ENCODE data around the gene AHCYL2. TPM values are rescaled to one million over a fixed set of nuclear protein-coding genes. Genes with fewer than 3 reads are reported as not detected.

The AHCYL2 gene
- total RNA-seq, 6 experiments from 2014 or later = 6.8 to 12.4 (median 8.8) TPM

Other genes starting within 250 kb of the AHCYL2 start
- 10 to 100 TPM; 38.5 to 52.5 (median 45.0) TPM for gene TNPO3, start 169.9 kb upstream of the AHCYL2 start, total RNA-seq (2021; fragmentation: NEBNext Ultra II Directional; extraction: Animal tissue kit (Norgen Biotek cat#: 25700))
- gene TSPAN33, start 80.3 kb upstream of the AHCYL2 start, total RNA-seq (2021; fragmentation: NEBNext Ultra II Directional; extraction: Animal tissue kit (Norgen Biotek cat#: 25700)) = under 1 TPM in 5 of 6 experiments, not detected in 1; 0.12 to 0.30 (median 0.19) TPM
- gene SMO, start 36.4 kb upstream of the AHCYL2 start, total RNA-seq (2021; fragmentation: NEBNext Ultra II Directional; extraction: Animal tissue kit (Norgen Biotek cat#: 25700)) = under 1 TPM; 0.09 to 0.57 (median 0.17) TPM
- gene STRIP2, start 209.4 kb downstream of the AHCYL2 start, total RNA-seq (2021; fragmentation: NEBNext Ultra II Directional; extraction: Animal tissue kit (Norgen Biotek cat#: 25700)) = 1 to 10 TPM; 1.4 to 3.3 (median 2.2) TPM